Measurements from ENCODE around the gene SRRM4.

The SRRM4 gene

GRCh38 chr12:119171691-119172425 lies 190.5 kb downstream of the SRRM4 start:
- DNase-seq = no peak

GRCh38 chr12:119175081-119175480 lies 193.7 kb downstream of the SRRM4 start:
- DNase-seq = peak; percentile 31

- DNase-seq = peak; percentile 90
These were observed 195.1 kb downstream of the SRRM4 start for GRCh38 chr12:119176267-119177055.

- DNase-seq = no peak
These were observed 195.7 kb downstream of the SRRM4 start for GRCh38 chr12:119177056-119177325.

- no peak for DNase-seq
These were observed 196.5 kb downstream of the SRRM4 start for GRCh38 chr12:119177724-119178380.

- peak; percentile 89 for DNase-seq
These were observed 197.4 kb downstream of the SRRM4 start, which contains the start of gene HSPB8 for GRCh38 chr12:119178544-119179334. Gene HSPB8, plus strand, starts transcription at chr12:119178931. Its CDS starts 382 bp downstream, at chr12:119179313.

- DNase-seq = no peak
These were observed 198.1 kb downstream of the SRRM4 start for GRCh38 chr12:119179335-119180021.

- peak; percentile 41 for DNase-seq
These were observed 199.2 kb downstream of the SRRM4 start for GRCh38 chr12:119180380-119181040.

GRCh38 chr12:119181202-119181601 lies 199.9 kb downstream of the SRRM4 start:
- DNase-seq = no peak

GRCh38 chr12:119181944-119182343 lies 200.6 kb downstream of the SRRM4 start:
- DNase-seq = no peak

GRCh38 chr12:119182701-119183493 lies 201.6 kb downstream of the SRRM4 start:
- no peak for DNase-seq

GRCh38 chr12:119183942-119184695 lies 202.8 kb downstream of the SRRM4 start:
- DNase-seq = no peak

- no peak for DNase-seq
These were observed 213.9 kb downstream of the SRRM4 start for GRCh38 chr12:119195256-119195655.

GRCh38 chr12:119198440-119198839 lies 217.1 kb downstream of the SRRM4 start:
- no peak for DNase-seq

- DNase-seq = no peak
These were observed 219.3 kb downstream of the SRRM4 start for GRCh38 chr12:119200601-119201000.

- DNase-seq = no peak
These were observed 220.6 kb downstream of the SRRM4 start for GRCh38 chr12:119201789-119202543.

GRCh38 chr12:119202544-119202943 lies 221.2 kb downstream of the SRRM4 start:
- no peak for DNase-seq

- peak; percentile 48 for DNase-seq
These were observed 222.8 kb downstream of the SRRM4 start for GRCh38 chr12:119204131-119204530.

- peak; percentile 60 for DNase-seq
These were observed 223.4 kb downstream of the SRRM4 start for GRCh38 chr12:119204671-119205285.
